Ectodermal cell (in vitro differentiated cells): ENCODE results near the gene ABCF2.

Experiments
- H3K27ac ChIP-seq: 2 replicates; pipeline ENCODE4 v1.7.0; 2013; ENCODE audit warnings: mild to moderate bottlenecking, low read depth, low read length; ENCODE audit not compliant: insufficient read depth, poor library complexity, severe bottlenecking
- H3K27me3 ChIP-seq: 2 replicates; pipeline ENCODE4 v1.7.0; 2013; ENCODE audit warnings: mild to moderate bottlenecking, low read length; ENCODE audit not compliant: insufficient read depth, control insufficient read depth, poor library complexity, severe bottlenecking
- H3K36me3 ChIP-seq: one replicate; pipeline ENCODE4 v1.7.0; 2013; ENCODE audit warnings: low read length; ENCODE audit not compliant: control insufficient read depth, insufficient read depth
- H3K4me1 ChIP-seq: one replicate; pipeline ENCODE4 v1.7.0; 2013; ENCODE audit warnings: low read length; ENCODE audit not compliant: control insufficient read depth, insufficient read depth
- H3K4me3 ChIP-seq: 2 replicates; pipeline ENCODE4 v1.7.0; 2013; ENCODE audit warnings: low read depth, low read length, control low read depth; ENCODE audit not compliant: insufficient read depth
- H3K9me3 ChIP-seq: 2 replicates; pipeline ENCODE4 v1.7.0; 2013; ENCODE audit warnings: mild to moderate bottlenecking, low read length, moderate library complexity; ENCODE audit not compliant: control insufficient read depth
- WGBS, 2 experiments: methylation state at CpG; one replicate each; pipeline ENCODE4 v1.1.7; 2013; ENCODE audit warnings: missing lambda C conversion rate in 2 of 2; 5-methylcytosine and 5-hydroxymethylcytosine counted together

ABCF2 gene

DNA sequence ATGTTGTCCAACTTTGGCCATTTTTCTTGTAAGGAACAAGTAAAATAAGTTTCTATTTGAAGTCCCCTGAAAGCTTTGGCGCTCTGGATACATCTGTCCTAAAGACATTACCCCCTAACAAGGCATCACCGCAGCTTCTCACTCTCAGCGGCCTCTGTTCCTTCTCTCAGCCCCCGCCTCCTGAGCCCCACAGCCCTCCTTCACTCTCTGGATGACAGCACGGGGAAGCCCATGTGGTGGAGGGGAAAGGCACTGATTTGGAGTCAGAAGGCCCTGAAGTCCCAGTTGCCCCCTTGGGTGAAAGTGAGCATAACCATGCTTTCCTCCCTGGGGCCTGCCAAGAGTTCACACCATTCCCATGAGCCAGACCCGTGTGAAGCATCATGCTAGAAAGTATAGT is 21.3 kb downstream of the ABCF2 start:
- H3K27ac ChIP-seq, result no peak overlapping the region
- peaks cover 8% of the 10 kb centered on the region for H3K4me1 ChIP-seq
- no peaks in the 10 kb centered on the region for H3K9me3 ChIP-seq
- H3K36me3 ChIP-seq, result no peaks in the 10 kb centered on the region
- 89% methylated on average over 6 of the region's 6 CpGs for WGBS, 2 experiments
- H3K27me3 ChIP-seq, result no peaks in the 10 kb centered on the region
- no peak overlapping the region for H3K4me3 ChIP-seq

- Histone ChIP-seq H3K27me3 (no peaks in the 10 kb centered on the region), H3K4me3 (no peak overlapping the region), H3K4me1 (peaks cover 6% of the 10 kb centered on the region), H3K36me3 (no peaks in the 10 kb centered on the region), H3K27ac (no peak overlapping the region), H3K9me3 (no peaks in the 10 kb centered on the region)
- WGBS, 2 experiments, result 92 to 93% methylated on average over 48 of the region's 48 CpGs
Observed at GRCh38 chr7:151204383-151205032, 22.5 kb downstream of the ABCF2 start.

DNA sequence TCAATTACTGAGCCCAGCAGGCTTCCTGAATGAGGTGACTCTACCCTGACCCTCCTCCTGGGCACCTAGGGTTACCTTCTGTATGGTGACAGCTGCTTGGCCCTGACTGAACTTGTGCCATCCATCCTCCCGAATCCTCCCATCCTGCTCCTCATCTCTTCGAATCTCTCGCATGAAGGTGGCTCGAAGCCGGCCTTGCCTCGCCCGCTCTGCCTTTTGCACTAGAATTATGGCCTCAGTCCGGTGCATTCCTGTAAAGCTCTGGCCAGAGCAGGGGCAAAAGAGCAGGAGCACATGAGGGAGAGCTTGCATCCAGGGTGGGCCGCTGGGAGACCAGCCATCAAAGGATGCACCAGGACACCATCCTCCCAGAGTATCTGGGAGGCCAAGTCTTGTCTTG is 24.2 kb downstream of the ABCF2 start:
- H3K4me1 ChIP-seq, result peaks cover 9% of the 10 kb centered on the region
- 92% methylated on average over 9 of the region's 9 CpGs for WGBS, 2 experiments
- no peak overlapping the region for H3K27ac ChIP-seq
- no peak overlapping the region for H3K4me3 ChIP-seq
- H3K36me3 ChIP-seq, result no peaks in the 10 kb centered on the region
- no peaks in the 10 kb centered on the region for H3K27me3 ChIP-seq
- no peaks in the 10 kb centered on the region for H3K9me3 ChIP-seq

GRCh38 chr7:151201751-151202150 is 25.3 kb downstream of the ABCF2 start:
- Histone ChIP-seq H3K4me1 (peaks cover 9% of the 10 kb centered on the region), H3K4me3 (no peak overlapping the region), H3K27me3 (no peaks in the 10 kb centered on the region), H3K9me3 (no peaks in the 10 kb centered on the region), H3K27ac (no peak overlapping the region), H3K36me3 (no peaks in the 10 kb centered on the region)
- WGBS, 2 experiments, result 86 to 91% methylated on average over 4 of the region's 4 CpGs

DNA sequence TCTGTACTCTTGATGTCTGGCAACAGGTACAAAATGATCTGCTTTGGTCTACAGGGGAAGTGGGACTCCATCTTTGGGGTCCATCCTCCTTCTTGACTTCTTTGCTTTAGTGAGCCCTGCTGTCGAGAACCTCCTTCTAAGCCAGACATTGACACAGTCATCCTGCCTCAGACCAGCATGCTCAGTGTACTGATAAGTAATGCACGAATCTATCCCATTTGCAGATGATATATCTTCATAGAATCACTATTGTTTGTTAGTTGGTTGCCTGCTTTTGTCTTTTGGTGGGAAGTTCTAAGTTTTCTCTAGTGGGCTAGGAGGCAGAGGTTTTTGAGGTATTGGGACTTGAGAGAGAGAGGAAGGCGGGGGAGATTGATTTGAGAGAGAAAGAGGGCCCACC is 25.7 kb downstream of the ABCF2 start:
- H3K27ac ChIP-seq, result no peak overlapping the region
- H3K27me3 ChIP-seq, result no peaks in the 10 kb centered on the region
- 89 to 98% methylated on average over 3 of the region's 3 CpGs for WGBS, 2 experiments
- no peaks in the 10 kb centered on the region for H3K9me3 ChIP-seq
- peaks cover 9% of the 10 kb centered on the region for H3K4me1 ChIP-seq
- H3K36me3 ChIP-seq, result no peaks in the 10 kb centered on the region
- no peak overlapping the region for H3K4me3 ChIP-seq

DNA sequence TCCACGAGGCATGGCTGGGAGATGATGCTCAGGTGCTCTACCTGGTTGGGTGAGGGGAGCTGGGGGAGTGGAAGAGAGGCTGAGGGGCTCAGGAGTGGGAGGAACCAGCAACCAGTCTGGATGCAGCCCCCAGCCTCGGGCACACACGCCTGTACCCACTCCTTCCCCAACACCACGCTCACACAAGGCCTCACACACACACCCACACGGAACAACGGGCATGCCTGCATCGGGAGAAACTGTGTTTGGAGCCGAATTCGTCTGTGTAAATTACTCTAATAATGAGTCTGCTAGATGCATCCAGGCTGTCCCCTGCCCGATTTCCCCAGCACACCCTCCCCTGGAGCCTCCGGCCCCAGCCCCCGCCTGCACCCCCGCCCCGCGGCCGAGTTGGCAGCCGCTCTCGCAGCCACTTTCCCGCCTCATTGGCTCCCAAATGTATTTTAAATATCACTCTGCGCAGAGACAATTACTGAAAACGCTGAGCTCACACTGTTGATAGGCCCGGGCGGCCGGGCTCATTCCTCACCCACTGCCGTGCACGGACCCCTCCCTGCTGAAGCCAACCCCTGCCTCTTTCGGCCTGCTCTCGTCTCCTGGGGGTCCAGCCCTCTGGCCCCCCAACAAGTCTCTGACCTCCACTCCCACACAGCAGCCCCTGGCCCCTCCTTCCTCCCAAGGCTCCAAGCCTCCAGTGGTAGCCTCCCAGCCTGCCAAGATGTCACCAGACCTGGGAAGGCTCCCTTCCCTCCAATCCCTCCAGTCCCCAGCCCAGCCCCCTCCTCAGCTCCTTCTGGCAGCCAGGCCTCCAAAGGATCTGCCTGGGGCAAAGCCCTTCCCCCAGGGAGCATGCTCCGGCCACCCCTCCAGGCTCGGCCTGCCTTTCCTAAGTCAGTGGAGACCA is 27.8 kb downstream of the ABCF2 start:
- WGBS, 2 experiments, result 82% methylated on average over 30 of the region's 30 CpGs

GRCh38 chr7:151197932-151198331 is 29.1 kb downstream of the ABCF2 start:
- Histone ChIP-seq H3K4me1 (peaks cover 9% of the 10 kb centered on the region), H3K9me3 (no peaks in the 10 kb centered on the region), H3K36me3 (no peaks in the 10 kb centered on the region), H3K27ac (no peak overlapping the region), H3K4me3 (no peak overlapping the region), H3K27me3 (peaks cover 4% of the 10 kb centered on the region)

More for the DNA sequence above, 27.8 kb downstream of the ABCF2 start:
- peaks cover 4% of the 10 kb centered on the region for H3K27me3 ChIP-seq
- H3K4me1 ChIP-seq, result peaks cover 9% of the 10 kb centered on the region
- H3K27ac ChIP-seq, result no peak overlapping the region
- no peaks in the 10 kb centered on the region for H3K36me3 ChIP-seq
- no peak overlapping the region for H3K4me3 ChIP-seq
- H3K9me3 ChIP-seq, result no peaks in the 10 kb centered on the region

- H3K36me3 ChIP-seq, result no peaks in the 10 kb centered on the region
- H3K9me3 ChIP-seq, result no peaks in the 10 kb centered on the region
- no peak overlapping the region for H3K27ac ChIP-seq
- WGBS, 2 experiments, result 72 to 75% methylated on average over 17 to 19 of the region's 19 CpGs
- peaks cover 4% of the 10 kb centered on the region for H3K27me3 ChIP-seq
- H3K4me1 ChIP-seq, result peaks cover 9% of the 10 kb centered on the region
- no peak overlapping the region for H3K4me3 ChIP-seq
Observed at GRCh38 chr7:151195616-151196450, 31.2 kb downstream of the ABCF2 start.

DNA sequence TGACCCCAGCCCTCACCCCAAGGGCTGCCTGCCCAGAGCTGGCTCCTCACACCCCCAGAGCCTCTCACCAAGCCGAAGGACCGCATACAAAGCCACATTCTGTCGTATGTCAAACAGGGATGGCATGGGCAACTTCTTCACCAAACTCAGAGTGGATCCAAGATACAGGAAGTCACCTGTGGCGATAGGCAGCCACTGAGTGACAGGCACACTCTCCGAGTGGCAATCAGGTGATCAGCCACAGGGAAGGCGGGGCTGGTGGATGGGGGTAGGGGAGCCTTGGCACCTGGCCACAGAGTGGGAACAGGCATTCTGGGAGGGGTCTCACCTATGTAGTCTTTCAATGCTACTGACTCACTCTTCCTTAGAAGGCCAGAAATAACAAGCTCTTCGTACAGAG is 32.8 kb downstream of the ABCF2 start:
- H3K9me3 ChIP-seq, result no peaks in the 10 kb centered on the region
- no peaks in the 10 kb centered on the region for H3K4me1 ChIP-seq
- H3K36me3 ChIP-seq, result no peaks in the 10 kb centered on the region
- no peak overlapping the region for H3K4me3 ChIP-seq
- no peak overlapping the region for H3K27ac ChIP-seq
- WGBS, 2 experiments, result 89 to 90% methylated on average over 7 of the region's 7 CpGs
- H3K27me3 ChIP-seq, result peaks cover 4% of the 10 kb centered on the region
